Upper lobe of right lung (tissue), 1 donor: Measurements from ENCODE around the gene TACC2. TPM values are rescaled to one million over a fixed set of nuclear protein-coding genes. Genes with fewer than 3 reads are reported as not detected.
A peak's percentile ranks its signal among the peaks of the same experiment; 100 is the strongest.

Experiments used
- ATAC-seq: fragments of 200-7000 bp; cut with Tn5 transposase; one replicate; pipeline ENCODE4 v1.9.1; 2020; ENCODE audit warnings: mild to moderate bottlenecking, moderate library complexity
- DNase-seq: peaks from one replicate; pipeline ENCODE4 v3.0.0-alpha.2; 2020
- H3K27ac ChIP-seq: fragments of 200-600 bp; one replicate; pipeline ENCODE4 v1.8.0; 2022
- H3K27me3 ChIP-seq: fragments of 200-600 bp; one replicate; pipeline ENCODE4 v1.8.0; 2022; ENCODE audit warnings: mild to moderate bottlenecking
- H3K36me3 ChIP-seq: fragments of 200-600 bp; one replicate; pipeline ENCODE4 v1.8.0; 2022
- H3K4me1 ChIP-seq: fragments of 200-600 bp; one replicate; pipeline ENCODE4 v1.8.0; 2022
- H3K4me3 ChIP-seq: fragments of 200-600 bp; one replicate; pipeline ENCODE4 v1.8.0; 2022; ENCODE audit warnings: mild to moderate bottlenecking
- H3K9me3 ChIP-seq: fragments of 200-600 bp; one replicate; pipeline ENCODE4 v1.8.0; 2022
- intact Hi-C: fragments of 100-400 bp; cut with DNase I; formaldehyde crosslinking; loops from one replicate; pipeline ENCODE4 v1.11.0; 2022
- total RNA-seq: library from RNA; stranded (reverse); fragmentation: NEBNext Ultra II Directional; extraction: Animal tissue kit (Norgen Biotek cat#: 25700); gene quantifications from one replicate; pipeline ENCODE4 v1.2.1, GENCODE V29; 2021
- TF ChIP-seq, protein P1 (sequence below): fragments of 200-600 bp; IDR thresholded peaks from one replicate; pipeline ENCODE4 v1.8.0; 2022; ENCODE audit warnings: antibody characterized with exemption
- donor health status: DM: no; HTN: yes; CAD: no; lungs with severe emphysema.

The TACC2 gene
- total RNA-seq, 1 donor from 2014 or later, result 236 TPM

DNA sequence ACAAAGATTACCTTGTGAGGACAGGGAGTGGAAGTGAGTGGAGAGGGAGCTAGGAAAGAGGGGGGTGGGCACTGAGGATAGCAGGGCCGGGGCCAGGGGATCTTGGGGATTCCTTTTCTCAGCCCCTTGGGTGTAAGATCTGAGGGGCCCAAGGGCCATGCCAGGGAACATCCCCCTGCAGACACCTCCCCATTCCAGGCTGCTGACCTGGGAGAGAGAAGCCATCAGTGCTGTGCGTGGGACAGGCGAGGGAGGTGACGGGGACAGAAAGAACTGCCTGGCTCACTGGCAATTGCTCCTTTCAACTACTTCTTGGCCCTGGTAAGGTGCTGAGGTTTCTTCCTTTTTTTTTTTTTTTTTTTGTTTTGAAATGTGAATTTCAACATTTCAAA, 270.1 kb downstream of the TACC2 start:
- Histone ChIP-seq H3K4me1 (no peaks in the 10 kb centered on the region), H3K9me3 (no peaks in the 10 kb centered on the region), H3K36me3 (peaks cover 14% of the 10 kb centered on the region), H3K27me3 (no peaks in the 10 kb centered on the region), H3K27ac (no peak overlapping the region), H3K4me3 (no peak overlapping the region)
- TF ChIP-seq, protein P1, sequence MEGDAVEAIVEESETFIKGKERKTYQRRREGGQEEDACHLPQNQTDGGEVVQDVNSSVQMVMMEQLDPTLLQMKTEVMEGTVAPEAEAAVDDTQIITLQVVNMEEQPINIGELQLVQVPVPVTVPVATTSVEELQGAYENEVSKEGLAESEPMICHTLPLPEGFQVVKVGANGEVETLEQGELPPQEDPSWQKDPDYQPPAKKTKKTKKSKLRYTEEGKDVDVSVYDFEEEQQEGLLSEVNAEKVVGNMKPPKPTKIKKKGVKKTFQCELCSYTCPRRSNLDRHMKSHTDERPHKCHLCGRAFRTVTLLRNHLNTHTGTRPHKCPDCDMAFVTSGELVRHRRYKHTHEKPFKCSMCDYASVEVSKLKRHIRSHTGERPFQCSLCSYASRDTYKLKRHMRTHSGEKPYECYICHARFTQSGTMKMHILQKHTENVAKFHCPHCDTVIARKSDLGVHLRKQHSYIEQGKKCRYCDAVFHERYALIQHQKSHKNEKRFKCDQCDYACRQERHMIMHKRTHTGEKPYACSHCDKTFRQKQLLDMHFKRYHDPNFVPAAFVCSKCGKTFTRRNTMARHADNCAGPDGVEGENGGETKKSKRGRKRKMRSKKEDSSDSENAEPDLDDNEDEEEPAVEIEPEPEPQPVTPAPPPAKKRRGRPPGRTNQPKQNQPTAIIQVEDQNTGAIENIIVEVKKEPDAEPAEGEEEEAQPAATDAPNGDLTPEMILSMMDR, result no peak
- no peak for DNase-seq
- peak; percentile 47 for ATAC-seq
- intact Hi-C loops, result no loop called here

DNA sequence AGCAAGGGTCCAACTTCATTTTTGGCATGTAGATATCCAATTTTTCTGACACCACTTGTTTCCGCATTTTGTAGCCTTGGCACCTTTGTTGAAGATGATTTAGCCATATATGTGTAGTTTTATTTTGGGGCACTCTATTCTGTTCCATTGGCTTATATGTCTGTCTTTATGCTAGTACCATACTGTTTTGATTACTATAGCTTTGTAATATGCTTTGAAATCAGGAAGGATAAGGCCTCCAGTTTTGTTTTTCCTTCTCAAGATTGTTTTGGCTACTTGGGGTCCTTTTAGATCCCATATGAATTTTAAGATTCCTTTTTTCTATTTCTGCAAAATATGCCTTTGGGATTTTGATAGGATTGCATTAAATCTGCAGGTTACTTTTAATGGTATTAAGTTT, 272.6 kb downstream of the TACC2 start:
- intact Hi-C loops, result no loop called here
- DNase-seq (no peak), ATAC-seq (no peak)
- H3K27ac ChIP-seq, result no peak overlapping the region
- H3K4me3 ChIP-seq, result no peak overlapping the region
- TF ChIP-seq, protein P1, result no peak
- H3K9me3 ChIP-seq, result no peaks in the 10 kb centered on the region
- H3K27me3 ChIP-seq, result no peaks in the 10 kb centered on the region
- peaks cover 5% of the 10 kb centered on the region for H3K36me3 ChIP-seq
- H3K4me1 ChIP-seq, result no peaks in the 10 kb centered on the region

DNA sequence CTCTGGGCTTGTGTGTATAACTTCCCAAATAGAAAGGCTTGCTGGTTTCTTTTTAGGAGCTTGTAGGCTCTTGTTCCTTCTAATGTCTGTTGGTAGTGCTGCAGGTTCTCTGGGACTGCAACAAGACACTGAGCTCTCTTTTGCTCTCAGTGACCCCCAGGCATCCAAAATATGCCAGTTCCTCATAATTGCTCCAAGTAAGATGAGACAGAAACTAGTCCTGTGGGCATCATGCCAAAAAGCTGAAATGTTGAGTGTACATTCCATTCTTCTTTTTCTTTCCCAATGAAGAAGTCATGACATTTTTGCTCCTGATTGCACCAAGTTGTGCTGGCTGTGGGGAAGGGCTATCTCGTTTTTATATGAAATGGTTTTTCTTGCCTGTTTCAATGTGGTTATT, 275.0 kb downstream of the TACC2 start:
- TF ChIP-seq, protein P1, result no peak
- H3K4me3 ChIP-seq, result no peak overlapping the region
- H3K4me1 ChIP-seq, result peaks cover 5% of the 10 kb centered on the region
- no peak overlapping the region for H3K27ac ChIP-seq
- H3K36me3 ChIP-seq, result peaks cover 11% of the 10 kb centered on the region
- intact Hi-C loops, result no loop called here
- no peak for DNase-seq
- no peaks in the 10 kb centered on the region for H3K9me3 ChIP-seq
- ATAC-seq, result no peak
- no peaks in the 10 kb centered on the region for H3K27me3 ChIP-seq

DNA sequence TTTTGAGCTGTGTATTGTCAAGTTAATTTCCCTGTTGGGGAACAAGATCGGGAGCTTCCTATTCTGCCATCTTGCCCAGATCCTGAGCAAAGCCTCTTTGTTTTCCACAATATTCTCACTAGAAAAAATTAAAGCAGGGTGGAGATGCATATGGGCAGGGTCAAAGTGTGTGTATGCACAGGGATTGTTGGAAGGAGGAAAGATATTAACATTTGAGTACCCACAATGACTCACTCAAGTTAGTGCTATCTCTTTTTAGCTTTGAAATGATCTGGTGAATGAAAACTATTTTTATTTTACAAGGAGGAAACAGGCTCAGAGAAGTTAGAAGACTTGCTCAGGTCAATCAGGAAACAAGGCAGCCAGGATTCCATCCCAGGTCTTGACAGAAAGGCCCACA, 275.5 kb downstream of the TACC2 start:
- no peaks in the 10 kb centered on the region for H3K9me3 ChIP-seq
- DNase-seq (no peak), ATAC-seq (no peak)
- peaks cover 5% of the 10 kb centered on the region for H3K4me1 ChIP-seq
- no peak overlapping the region for H3K4me3 ChIP-seq
- intact Hi-C loops, result no loop called here
- H3K27me3 ChIP-seq, result no peaks in the 10 kb centered on the region
- H3K36me3 ChIP-seq, result peaks cover 12% of the 10 kb centered on the region
- TF ChIP-seq, protein P1, result no peak
- H3K27ac ChIP-seq, result no peak overlapping the region

DNA sequence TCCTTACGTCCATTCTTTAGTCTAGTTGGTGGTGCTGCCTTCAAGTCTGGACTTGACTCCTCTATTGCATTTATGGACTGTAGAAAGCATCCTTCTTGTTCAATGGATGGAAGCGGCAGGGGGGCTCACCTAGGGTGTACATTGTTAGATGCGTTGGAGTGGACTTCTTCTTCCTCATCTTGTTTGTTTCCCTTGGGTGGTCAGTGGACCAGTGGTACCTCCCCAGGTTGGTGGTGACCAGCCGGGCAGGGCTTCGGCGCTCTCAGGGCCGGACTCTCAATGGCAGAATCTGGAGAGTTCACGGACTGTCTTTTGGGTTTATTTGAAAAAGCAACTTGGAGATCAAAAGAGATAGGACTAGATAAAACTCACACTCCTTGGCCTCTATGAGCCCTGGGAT, 276.0 kb downstream of the TACC2 start:
- H3K4me3 ChIP-seq, result no peak overlapping the region
- H3K27me3 ChIP-seq, result no peaks in the 10 kb centered on the region
- intact Hi-C loops, result no loop called here
- peaks cover 5% of the 10 kb centered on the region for H3K4me1 ChIP-seq
- no peak for DNase-seq
- H3K36me3 ChIP-seq, result peaks cover 17% of the 10 kb centered on the region
- H3K9me3 ChIP-seq, result no peaks in the 10 kb centered on the region
- TF ChIP-seq, protein P1, result no peak
- H3K27ac ChIP-seq, result no peak overlapping the region
- no peak for ATAC-seq

DNA sequence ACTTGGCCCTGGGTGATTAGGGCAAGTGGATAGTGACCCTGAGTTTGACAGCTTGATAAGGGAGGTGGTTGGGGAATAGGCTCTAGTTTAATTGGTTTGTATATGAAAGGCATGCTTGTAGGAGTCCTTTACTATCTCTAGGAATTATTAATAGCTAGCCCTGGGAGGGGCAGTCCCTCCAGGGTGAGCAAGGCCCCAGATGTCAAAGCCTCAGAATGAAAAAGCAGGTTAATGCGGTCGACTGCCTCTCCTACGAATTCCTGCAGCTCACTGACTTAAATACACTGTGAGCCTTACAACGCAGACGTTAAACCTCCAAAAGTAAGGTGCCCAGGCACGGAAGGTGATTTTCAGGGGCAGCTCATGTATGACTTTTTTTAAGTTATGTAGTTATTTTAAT, 276.9 kb downstream of the TACC2 start:
- no peak overlapping the region for H3K27ac ChIP-seq
- peaks cover 5% of the 10 kb centered on the region for H3K4me1 ChIP-seq
- TF ChIP-seq, protein P1, result no peak
- H3K4me3 ChIP-seq, result no peak overlapping the region
- H3K36me3 ChIP-seq, result peaks cover 19% of the 10 kb centered on the region
- ATAC-seq (no peak), DNase-seq (no peak)
- no peaks in the 10 kb centered on the region for H3K27me3 ChIP-seq
- intact Hi-C loops, result no loop called here
- H3K9me3 ChIP-seq, result no peaks in the 10 kb centered on the region
